ENCODE data around the gene TLR6.

The TLR6 gene, protein sequence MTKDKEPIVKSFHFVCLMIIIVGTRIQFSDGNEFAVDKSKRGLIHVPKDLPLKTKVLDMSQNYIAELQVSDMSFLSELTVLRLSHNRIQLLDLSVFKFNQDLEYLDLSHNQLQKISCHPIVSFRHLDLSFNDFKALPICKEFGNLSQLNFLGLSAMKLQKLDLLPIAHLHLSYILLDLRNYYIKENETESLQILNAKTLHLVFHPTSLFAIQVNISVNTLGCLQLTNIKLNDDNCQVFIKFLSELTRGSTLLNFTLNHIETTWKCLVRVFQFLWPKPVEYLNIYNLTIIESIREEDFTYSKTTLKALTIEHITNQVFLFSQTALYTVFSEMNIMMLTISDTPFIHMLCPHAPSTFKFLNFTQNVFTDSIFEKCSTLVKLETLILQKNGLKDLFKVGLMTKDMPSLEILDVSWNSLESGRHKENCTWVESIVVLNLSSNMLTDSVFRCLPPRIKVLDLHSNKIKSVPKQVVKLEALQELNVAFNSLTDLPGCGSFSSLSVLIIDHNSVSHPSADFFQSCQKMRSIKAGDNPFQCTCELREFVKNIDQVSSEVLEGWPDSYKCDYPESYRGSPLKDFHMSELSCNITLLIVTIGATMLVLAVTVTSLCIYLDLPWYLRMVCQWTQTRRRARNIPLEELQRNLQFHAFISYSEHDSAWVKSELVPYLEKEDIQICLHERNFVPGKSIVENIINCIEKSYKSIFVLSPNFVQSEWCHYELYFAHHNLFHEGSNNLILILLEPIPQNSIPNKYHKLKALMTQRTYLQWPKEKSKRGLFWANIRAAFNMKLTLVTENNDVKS

DNA sequence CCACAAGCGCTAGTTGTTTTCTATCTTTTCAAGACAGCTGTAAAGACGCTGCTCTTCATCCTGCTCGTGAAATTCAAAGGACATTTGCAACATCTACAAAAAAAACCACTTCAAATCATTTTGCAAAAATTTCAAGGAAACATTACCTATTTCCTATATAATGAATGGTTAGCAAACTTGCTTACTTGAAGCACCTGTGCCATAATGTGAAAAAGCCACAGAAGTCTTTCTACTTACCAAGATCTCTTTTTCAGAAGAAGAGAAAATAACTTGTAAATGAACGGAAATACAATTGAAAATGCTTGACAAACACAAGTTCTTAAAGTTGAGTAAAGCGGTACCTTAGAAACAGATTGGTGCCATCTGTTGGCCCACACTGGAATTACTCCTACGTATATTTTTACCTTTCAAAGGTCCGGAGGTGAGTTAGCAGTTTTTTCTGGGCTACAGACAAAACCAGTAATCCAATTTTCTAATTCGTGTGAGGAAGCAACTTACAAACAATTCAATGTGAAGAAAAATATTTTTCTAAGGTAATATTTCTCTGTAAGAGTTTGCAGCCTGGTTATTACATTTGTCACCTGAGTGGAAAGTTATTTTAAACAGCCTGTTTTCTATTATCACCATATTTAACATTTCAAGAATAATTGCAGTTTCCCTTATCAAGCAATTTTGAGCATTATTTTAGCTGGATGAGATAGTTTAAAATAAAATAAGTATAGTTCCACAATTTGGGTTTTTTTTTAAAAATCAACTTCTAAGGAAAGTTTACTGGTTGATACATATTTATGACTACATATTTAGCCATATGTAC lies at the start of gene TLR6:
TLR6 (minus strand) TSS at position 294 of the 814 bp plus-strand sequence. CDS start 27,344 bp downstream, outside the sequence.
- DNase-seq, result peak; percentile 14

DNA sequence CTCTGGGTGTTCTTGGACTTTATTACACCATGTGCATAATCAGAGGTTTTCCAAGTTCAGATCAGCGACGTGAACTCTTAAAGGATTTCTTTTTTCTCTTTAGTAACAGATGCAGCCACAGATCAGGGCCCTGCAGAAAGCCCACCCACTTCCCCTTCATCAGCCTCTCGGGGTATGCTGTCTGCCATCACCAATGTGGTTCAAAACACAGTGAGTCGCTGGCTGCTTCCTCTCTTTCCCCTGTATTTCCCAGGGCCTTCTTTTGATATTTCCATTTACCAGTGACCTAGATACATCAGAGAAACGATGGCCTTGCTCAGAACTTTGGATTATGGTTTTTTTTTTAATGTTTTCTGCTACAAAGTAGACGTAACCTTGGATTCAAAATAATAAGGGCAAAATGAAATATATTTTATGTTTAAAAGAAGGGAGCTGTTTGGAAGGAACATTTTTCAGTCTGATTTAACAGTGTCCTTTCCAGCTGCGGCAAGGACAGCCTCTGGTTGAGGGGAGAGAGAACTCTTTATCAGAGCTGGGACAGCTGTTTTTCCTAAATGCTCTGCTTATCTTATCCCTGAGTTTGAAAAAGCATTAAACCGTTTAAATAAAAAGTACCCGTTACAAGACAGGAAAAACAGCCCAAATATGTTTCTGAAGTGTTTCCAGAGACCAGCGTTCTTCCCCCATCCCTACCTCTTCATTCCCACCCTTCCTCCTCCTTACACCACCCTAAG lies 49.2 kb upstream of the TLR6 start:
- no peak for DNase-seq

DNA sequence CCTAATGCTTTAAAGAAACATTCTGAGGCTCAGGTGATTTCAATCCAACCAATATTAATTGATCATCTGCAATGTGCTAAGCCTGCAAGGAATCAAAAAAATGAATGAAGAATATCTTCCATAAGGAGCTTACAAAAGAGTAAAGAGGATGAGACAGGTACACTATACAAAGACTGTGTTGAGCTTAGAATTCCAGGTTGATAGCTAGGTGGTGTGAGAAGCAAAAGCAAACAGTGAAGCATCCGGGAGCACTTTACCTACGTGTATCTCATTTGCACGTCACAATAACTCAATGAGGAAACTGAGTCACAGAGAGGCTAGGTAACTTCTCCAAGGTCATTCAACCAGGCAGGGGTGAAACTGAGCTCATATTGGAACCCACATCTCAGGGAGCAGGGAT lies 48.1 kb upstream of the TLR6 start:
- no peak for DNase-seq

DNA sequence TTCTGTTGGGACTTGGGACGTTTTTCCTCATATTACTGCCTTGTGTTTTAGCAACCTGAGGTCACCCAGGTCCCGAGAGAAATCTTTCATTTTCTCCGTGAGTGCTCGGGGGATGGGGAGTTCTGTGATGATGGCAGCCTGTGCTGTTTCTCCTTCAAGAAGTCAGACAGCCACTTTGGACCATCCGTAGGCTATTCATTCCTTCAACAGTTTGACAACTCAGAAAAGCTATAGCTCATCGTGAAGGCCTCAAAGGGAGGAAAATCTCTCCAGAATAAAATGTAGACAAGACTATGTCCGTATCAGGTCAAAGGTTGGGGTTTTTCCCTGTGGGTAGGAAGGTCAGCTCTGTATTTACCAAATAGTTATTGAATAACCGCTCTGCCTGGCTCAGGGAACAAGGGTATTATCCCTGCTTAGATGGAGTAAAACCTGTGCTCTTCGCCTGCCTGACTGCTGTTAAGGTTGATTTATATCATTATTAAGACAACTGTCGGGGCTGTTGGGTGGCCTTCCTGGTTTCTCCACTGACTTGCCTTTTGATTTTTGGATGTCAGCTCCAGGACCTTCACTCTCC lies 47.6 kb upstream of the TLR6 start:
- no peak for DNase-seq

DNA sequence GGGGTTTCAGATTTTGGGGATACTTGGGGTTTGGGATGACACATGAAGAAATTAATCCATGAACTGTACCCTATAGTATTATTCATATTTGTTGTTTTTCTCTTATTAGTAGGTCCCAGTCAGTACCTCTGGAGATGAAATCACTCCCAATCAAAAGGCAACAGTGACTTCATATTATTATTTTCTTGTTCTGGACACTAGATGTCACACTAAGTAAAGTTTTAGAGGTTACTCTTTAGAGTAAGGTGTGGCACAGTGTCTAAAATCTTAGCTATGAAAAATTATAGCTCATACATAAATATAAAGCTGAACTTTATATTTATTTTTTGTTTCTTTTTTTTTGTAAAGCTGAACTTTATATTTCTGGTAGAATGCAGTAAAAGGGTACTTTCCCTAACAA lies 46.1 kb upstream of the TLR6 start:
- DNase-seq, result no peak

DNA sequence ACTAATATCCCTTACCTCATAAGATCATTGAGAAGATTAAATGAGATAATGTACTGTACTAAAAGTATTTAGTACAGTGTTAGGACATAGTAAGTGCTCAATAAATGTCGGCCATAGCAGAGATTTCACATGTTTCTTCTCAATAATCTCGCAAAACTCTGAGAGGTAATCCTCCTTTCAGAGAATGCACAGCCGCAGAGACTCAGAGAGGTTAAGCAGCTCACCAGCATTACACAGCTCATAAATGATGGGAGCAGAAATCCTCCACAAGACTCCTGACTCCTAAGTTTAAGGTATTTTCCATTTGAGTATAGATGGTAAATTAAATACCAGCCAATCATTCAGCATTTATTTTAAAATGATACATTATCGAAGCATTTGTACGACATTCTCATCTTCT lies 45.6 kb upstream of the TLR6 start:
- DNase-seq, result no peak

DNA sequence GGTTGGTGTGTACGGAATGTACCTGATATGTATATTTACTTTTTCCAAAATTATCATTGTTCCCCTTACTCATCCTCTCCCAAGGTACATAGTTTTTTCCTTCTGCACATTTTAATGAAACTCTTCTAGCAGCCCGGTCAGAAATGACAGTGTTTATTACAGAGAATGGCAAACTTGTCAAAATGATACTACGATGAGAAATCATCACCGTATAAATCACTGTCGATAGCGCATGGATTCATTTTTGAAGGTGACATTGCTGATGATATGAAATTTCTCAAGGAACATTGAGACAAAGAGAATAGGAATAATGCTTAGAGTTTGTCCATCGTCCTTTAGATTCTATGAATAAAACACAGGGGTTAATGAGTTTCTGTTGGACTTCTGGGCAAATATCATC lies 41.6 kb upstream of the TLR6 start:
- no peak for DNase-seq

DNA sequence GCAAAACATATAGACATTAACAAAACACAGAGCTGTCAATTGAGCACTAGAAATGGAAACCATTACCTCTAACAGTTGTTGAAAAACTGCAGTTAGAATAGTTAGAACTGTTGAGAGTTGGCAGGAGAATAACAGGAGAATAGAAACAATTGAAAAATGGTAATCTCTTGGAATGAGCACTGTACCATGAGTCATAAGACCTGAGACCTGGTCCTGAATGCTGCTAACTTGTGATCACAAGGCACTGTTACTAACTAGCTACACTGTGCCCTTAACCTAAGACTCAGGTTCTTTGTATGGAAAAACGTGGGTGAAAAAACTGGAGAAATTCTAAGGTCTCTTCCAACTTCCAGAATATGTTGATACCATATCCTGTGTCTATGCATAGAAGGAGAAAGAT lies 40.3 kb upstream of the TLR6 start:
- no peak for DNase-seq

DNA sequence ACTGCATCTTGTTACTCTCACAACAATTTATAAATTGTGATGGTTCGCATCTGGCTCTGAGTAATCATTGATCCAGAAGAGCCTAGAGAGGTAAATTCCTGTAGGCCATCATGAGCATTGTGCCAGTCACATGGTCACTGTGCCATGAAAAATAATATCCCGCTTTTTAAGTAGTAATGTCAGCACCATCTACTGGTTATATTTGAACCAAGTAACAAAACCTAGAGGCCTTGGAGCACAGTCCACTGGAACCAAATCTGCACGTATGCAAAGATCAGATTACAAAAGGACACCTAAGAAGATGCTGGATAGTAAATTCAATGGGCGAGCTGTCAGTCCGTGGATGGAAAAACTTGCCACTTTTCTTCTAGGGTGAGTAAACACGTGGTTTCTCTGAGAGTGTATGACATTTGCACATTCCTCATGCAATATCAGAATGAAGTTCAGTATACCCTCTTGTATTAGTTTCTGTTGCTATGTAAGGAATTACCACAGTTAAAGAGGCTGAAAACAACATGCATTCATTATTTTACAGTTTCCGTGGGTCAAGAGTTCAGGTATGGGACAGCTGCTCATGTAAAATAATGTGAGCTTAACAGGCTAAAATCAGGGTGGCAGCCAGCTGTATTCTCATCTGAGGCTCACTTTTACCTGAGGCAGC lies 37.8 kb upstream of the TLR6 start:
- no peak for DNase-seq

DNA sequence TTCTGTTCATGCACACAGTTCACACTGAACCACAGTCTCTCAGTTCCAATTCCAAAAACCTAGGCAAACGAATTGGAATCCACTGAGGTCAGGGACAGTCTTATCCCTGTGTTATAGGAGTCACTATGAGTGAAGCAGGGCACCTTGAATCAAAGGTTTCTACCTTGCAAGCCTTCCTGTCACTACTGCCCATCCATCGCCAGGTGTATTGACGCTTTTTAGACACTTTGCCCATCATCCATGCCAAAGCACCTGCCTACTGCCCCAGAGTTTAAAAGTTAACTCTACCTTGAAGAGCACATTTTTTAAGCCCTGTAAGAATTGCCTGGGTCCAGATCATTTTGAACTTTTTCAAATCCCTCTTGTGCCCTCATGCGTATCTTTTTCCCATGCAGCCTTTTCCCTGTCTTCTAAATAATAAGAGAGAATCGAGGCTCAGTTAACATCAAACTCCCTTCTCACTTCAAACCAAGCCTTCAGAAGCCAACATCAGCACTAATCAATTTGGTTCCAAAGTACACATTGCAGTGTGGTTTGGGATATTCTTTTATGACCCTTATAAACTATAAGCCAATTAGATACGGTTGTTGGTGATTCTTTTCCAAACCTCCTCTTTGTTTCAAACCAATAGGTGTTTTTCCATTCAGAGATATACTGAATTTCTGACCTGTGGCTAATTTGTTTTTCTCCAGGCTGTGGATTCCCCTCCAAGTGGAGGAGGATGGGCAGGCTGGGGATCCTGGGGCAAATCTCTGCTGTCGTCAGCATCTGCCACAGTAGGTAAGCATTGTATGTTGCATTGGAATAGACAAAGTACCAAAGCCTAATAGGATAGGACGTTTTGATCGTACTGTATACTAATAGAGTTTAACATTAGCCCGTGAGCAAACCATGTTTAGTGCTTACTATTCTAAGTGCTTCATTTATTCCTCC lies 34.7 kb upstream of the TLR6 start:
- DNase-seq, result no peak

DNA sequence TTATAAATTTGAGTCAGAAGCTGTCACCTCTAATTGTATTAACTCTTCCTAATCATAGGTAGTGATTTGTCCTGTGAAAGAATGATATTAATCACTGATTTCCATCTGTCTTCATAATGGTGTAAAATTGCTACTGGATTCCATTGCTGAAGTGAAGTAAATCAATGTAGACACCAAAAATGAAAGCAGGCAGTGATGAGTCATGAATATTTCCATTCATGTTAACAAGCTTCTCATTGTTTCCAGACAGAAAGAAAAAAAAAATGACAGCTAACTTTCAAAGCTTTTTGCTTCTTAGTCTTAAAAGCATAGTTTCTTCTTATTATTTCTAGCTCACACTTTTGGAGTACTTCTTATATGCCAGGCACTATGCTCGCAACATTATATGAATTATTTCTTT lies 32.5 kb upstream of the TLR6 start:
- no peak for DNase-seq

DNA sequence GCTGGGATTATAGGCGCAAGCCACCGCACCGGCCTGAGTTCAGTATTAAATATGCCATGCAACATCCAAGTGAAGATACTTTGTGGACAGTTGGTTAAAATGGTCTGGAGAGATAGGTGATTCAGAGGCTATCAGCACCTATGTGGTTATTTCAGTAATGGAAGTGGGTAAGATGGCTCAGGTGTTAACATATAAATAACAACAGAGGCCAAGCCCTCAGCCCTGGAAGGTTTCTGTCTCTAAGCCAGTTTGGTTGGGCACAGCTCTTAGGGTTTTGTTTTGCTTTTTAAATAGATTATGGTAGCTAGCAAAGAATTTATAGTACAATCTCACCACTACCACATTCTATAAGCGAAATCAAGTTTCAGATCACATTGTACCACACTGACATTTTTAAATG lies 27.6 kb upstream of the TLR6 start:
- no peak for DNase-seq

DNA sequence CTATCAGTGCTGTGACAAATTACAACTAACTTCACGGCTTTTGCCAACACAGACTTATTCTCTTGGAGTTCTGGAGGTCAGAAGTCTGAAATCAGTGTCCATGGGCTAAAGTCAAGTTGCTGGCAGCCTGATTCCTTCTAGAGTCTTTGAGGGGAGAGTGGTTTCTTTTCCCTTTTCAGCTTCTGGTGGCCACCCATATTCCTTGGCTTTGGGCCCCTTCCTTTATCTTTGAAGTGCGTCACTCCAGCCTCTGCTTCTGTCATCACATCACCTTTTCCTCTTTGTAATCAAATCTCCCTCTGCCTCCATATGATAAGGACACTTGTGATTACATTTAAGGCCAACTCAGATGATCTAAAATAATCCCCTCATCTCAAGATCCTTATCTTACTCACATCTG lies 20.0 kb upstream of the TLR6 start:
- no peak for DNase-seq

DNA sequence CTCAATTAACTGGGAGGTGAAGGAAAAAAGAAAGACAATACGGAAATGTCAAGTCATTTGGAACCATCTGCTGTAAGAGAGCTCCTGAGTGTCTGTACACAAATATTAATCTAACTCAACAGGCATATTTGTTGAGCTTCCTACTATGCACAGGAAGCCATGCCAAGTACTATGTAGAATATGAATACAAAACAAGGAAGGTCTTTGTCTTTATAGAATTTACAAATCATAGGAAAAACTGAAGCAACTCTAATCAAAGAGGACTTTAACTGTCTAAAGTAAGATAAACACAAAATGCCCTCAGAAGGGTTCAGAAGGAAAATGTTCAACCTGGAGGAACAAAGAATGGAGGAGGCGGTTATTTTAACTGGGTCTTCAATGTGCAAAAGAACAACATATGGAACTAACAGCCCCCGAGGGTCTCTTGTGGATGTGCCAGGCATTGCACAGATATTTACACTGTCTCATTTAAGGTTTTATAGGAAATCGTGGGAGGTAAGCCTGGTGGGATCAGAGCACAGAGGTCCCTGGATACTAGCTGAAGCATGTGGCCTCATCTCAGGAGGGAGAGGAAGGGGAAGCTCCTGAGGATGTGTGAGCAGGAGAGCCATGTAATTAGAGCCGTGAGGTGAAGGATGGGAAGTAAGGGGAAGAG lies 16.8 kb upstream of the TLR6 start:
- DNase-seq, result no peak

DNA sequence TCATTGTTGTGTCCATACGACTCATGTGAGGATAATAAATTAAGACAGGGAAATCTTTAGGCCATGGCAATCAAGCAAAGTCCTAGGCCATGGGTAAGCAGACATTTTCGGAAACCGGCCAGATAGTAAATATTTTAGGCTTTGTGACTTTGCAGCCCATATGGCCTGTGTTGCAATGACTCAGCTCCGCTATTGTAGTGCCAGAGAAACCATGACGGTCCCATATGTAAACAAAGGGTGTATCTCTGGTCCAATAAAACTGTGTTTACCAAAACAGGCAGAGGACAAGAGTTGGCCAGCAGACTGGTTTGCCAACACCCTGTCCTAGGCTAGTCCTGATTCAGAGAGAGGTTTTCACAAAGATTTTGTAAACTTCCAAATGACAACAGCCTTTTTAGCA lies 16.0 kb upstream of the TLR6 start:
- no peak for DNase-seq

DNA sequence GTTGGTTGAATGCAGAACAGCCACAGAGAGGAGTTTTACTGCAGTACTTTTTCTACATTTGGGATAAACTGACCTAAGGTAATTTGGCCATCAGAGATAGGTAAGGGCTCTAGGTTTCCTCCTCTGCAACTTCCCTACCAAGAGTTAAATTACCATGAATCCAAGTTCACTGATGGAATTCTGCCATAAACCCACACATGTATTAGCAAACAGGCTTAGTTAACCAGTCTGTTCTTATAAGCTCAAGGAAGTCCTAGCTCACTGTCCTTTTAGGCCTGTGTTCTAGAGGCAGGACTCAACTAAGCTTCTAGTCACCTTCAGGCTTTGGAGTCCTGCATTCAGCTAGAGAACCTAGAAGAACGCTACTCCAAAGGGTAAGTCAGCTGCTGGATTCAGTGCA lies 15.0 kb upstream of the TLR6 start:
- no peak for DNase-seq

DNA sequence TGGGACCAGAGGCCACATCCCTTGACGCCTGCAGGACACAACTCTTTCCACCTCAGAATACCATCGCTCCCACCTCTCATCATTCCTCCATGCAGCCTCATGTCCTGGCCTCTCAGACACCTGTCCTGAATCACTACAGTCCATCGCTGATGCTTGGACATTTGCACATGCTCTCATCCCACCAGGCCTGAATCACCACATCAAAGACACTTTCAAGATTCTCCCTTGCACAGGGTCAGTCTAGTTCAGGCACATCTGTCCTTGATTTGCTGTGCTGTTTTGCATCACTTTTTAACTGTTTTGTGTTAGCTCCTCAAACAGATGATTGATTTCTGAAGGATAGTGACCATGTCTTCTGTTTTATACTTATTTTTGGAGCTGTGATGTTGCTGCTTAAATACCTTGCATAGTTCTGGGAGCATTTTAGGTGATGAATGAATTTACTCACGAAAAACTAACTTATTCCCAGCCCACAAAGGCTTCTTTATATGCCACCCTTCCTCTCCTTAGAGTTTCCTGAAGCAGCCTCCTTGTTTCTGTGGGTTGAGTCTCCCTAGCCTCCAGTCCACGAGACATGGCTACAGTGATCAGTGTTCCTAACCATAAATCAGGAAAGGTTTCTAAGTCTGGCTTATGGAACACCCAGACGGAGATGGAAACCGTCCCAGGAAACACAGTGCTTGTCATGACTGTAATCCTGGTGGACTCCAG lies 13.6 kb upstream of the TLR6 start:
- no peak for DNase-seq

DNA sequence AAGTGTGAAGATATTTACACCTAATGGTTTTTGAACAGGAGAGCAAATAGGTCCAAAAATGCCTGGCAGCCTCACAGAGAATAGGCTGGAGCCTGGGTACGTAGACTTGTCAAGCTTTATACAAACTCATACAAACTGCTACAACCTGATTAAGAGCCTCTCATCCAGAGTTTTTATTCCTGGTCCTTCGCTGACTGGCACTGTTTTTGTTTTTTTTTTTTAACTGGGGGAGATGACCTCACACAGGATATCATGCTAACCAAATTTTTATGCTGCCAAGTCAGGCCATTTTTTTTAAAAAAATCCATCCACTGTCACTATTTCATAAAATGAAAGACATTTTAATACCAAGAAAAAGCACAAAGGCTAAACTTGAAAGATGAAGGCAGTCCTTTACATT lies 12.9 kb upstream of the TLR6 start:
- no peak for DNase-seq

All from NCI-H2107 (cell line).